ENCODE results near the gene EFNA2.

The EFNA2 gene

GRCh38 chr19:1262623-1263123, 23.0 kb upstream of the EFNA2 start:
- TF ChIP-seq TAF1 (IDR thresholded peaks at IDR 0.05; ENCODE audit: borderline replicate concordance, low read depth, low read length) = no peak
- TF ChIP-seq POLR2AphosphoS5 (IDR thresholded peaks at IDR 0.05; ENCODE audit: low read depth, low read length) = no peak
- FAIRE-seq = peak; percentile 36
- no peak for DNase-seq (ENCODE audit: insufficient read length)

- no peak for TF ChIP-seq POLR2A (IDR thresholded peaks at IDR 0.05; ENCODE audit: low read depth, low read length)
- TF ChIP-seq TAF1 (IDR thresholded peaks at IDR 0.05; ENCODE audit: borderline replicate concordance, low read depth, low read length) = no peak
- no peak for TF ChIP-seq POLR2AphosphoS5 (IDR thresholded peaks at IDR 0.05; ENCODE audit: low read depth, low read length)
- no peak for FAIRE-seq
Observed at GRCh38 chr19:1263188-1263587, 22.5 kb upstream of the EFNA2 start.

GRCh38 chr19:1264801-1265614, 20.7 kb upstream of the EFNA2 start:
- peak; percentile 82 for FAIRE-seq
- DNase-seq (ENCODE audit: insufficient read length) = no peak

More at GRCh38 chr19:1263188-1263587, 22.5 kb upstream of the EFNA2 start:
- no peak for DNase-seq (ENCODE audit: insufficient read length)

GRCh38 chr19:1265615-1266128, 20.0 kb upstream of the EFNA2 start:
- TF ChIP-seq TAF1 (IDR thresholded peaks at IDR 0.05; ENCODE audit: borderline replicate concordance, low read depth, low read length) (no peak), POLR2AphosphoS5 (IDR thresholded peaks at IDR 0.05; ENCODE audit: low read depth, low read length) (no peak), POLR2A (IDR thresholded peaks at IDR 0.05; ENCODE audit: low read depth, low read length) (no peak)
- DNase-seq (ENCODE audit: insufficient read length) (no peak), FAIRE-seq (no peak)

More at GRCh38 chr19:1264801-1265614, 20.7 kb upstream of the EFNA2 start:
- TF ChIP-seq TAF1 (IDR thresholded peaks at IDR 0.05; ENCODE audit: borderline replicate concordance, low read depth, low read length) (no peak), POLR2AphosphoS5 (IDR thresholded peaks at IDR 0.05; ENCODE audit: low read depth, low read length) (no peak), POLR2A (IDR thresholded peaks at IDR 0.05; ENCODE audit: low read depth, low read length) (no peak)

GRCh38 chr19:1266129-1266915, 19.4 kb upstream of the EFNA2 start:
- FAIRE-seq (peak; percentile 96), DNase-seq (ENCODE audit: insufficient read length) (peak; percentile 88)
- TF ChIP-seq POLR2A (IDR thresholded peaks at IDR 0.05; ENCODE audit: low read depth, low read length) (no peak), POLR2AphosphoS5 (IDR thresholded peaks at IDR 0.05; ENCODE audit: low read depth, low read length) (no peak), TAF1 (IDR thresholded peaks at IDR 0.05; ENCODE audit: borderline replicate concordance, low read depth, low read length) (no peak)

- FAIRE-seq (peak; percentile 81), DNase-seq (ENCODE audit: insufficient read length) (peak; percentile 63)
- TF ChIP-seq POLR2A (IDR thresholded peaks at IDR 0.05; ENCODE audit: low read depth, low read length) (no peak), TAF1 (IDR thresholded peaks at IDR 0.05; ENCODE audit: borderline replicate concordance, low read depth, low read length) (no peak)
Observed at GRCh38 chr19:1266916-1267476, 18.7 kb upstream of the EFNA2 start.

GRCh38 chr19:1267477-1268225, 18.0 kb upstream of the EFNA2 start:
- no peak for DNase-seq (ENCODE audit: insufficient read length)
- FAIRE-seq = no peak
- TF ChIP-seq POLR2AphosphoS5 (IDR thresholded peaks at IDR 0.05; ENCODE audit: low read depth, low read length) (no peak), TAF1 (IDR thresholded peaks at IDR 0.05; ENCODE audit: borderline replicate concordance, low read depth, low read length) (no peak), POLR2A (IDR thresholded peaks at IDR 0.05; ENCODE audit: low read depth, low read length) (no peak)

GRCh38 chr19:1268226-1269064, 17.2 kb upstream of the EFNA2 start:
- FAIRE-seq (peak; percentile 17), DNase-seq (ENCODE audit: insufficient read length) (no peak)
- TF ChIP-seq POLR2AphosphoS5 (IDR thresholded peaks at IDR 0.05; ENCODE audit: low read depth, low read length) (no peak), TAF1 (IDR thresholded peaks at IDR 0.05; ENCODE audit: borderline replicate concordance, low read depth, low read length) (no peak), POLR2A (IDR thresholded peaks at IDR 0.05; ENCODE audit: low read depth, low read length) (no peak)

GRCh38 chr19:1269065-1269477, 16.6 kb upstream of the EFNA2 start, which contains the start of gene CIRBP:
TSS of gene CIRBP (plus strand) at chr19:1269332. CDS start at chr19:1270934, 1,602 bp downstream.
- TF ChIP-seq POLR2A (IDR thresholded peaks at IDR 0.05; ENCODE audit: low read depth, low read length) (peak; percentile 98), TAF1 (IDR thresholded peaks at IDR 0.05; ENCODE audit: borderline replicate concordance, low read depth, low read length) (peak; percentile 86), POLR2AphosphoS5 (IDR thresholded peaks at IDR 0.05; ENCODE audit: low read depth, low read length) (peak; percentile 99)
- peak; percentile 98 for DNase-seq (ENCODE audit: insufficient read length)
- FAIRE-seq = peak; percentile 99

Data from GM12892 (cell line).